IMR-90 (cell line): ENCODE data around the gene CACNA2D3. TPM values are rescaled to one million over a fixed set of nuclear protein-coding genes. Genes with fewer than 3 reads are reported as not detected.

Experiments
- ATAC-seq: fragments of 200-7000 bp; cut with Tn5 transposase; 2 replicates; pipeline ENCODE4 v1.9.1; 2020; ENCODE audit warnings: low read depth, mild to moderate bottlenecking, moderate library complexity
- BruUV-seq: library from RNA; stranded (reverse); fragments of 400-500 nt; replicated peaks from 2 replicates; lab custom pipeline; 2021; lab: Mats Ljungman, UMichigan
- CTCF ChIA-PET: fragments of 300-600 bp; formaldehyde crosslinking; extraction: SDS; loops from one replicate; lab custom pipeline; 2021; ENCODE audit warnings: antibody characterized with exemption; lab: Yijun Ruan, JAX
- POLR2A ChIA-PET: fragments of 300-600 bp; sonication (Branson Sonifier 250); formaldehyde crosslinking; loops from one replicate; lab custom pipeline; 2022; ENCODE audit warnings: antibody characterized with exemption; ENCODE audit not compliant: unreplicated experiment; lab: Charles Lee
- DNase-seq: peaks from one replicate; pipeline ENCODE4 v3.0.0; 2013
- H2AFZ ChIP-seq: replicated peaks from 2 replicates; pipeline ENCODE3; 2013; ENCODE audit warnings: low read length, mild to moderate bottlenecking; ENCODE audit not compliant: poor library complexity
- H2AK5ac ChIP-seq: 2 replicates; pipeline ENCODE4 v1.6.1; 2013; ENCODE audit warnings: low read depth, low read length, inconsistent platforms
- H2AK9ac ChIP-seq: replicated peaks from 2 replicates; pipeline ENCODE3; 2013; ENCODE audit warnings: mild to moderate bottlenecking, low read depth, low read length, moderate library complexity; ENCODE audit not compliant: poor library complexity
- H2BK120ac ChIP-seq: 2 replicates; pipeline ENCODE4 v1.6.1; 2013; ENCODE audit warnings: low read depth, low read length, inconsistent platforms
- H2BK15ac ChIP-seq: 3 replicates; pipeline ENCODE4 v1.6.1; 2013; ENCODE audit warnings: low read depth, low read length, inconsistent platforms
- H2BK20ac ChIP-seq: 2 replicates; pipeline ENCODE4 v1.6.1; 2013; ENCODE audit warnings: low read depth, mild to moderate bottlenecking, inconsistent platforms, low read length, moderate library complexity
- H2BK5ac ChIP-seq: 2 replicates; pipeline ENCODE4 v1.6.1; 2013; ENCODE audit warnings: mild to moderate bottlenecking, low read depth, low read length, inconsistent platforms; ENCODE audit not compliant: poor library complexity, severe bottlenecking
- H3K14ac ChIP-seq: replicated peaks from 2 replicates; pipeline ENCODE4 v1.6.1; 2013; ENCODE audit warnings: low read depth, low read length, inconsistent platforms
- H3K18ac ChIP-seq: 2 replicates; pipeline ENCODE4 v1.6.1; 2013; ENCODE audit warnings: low read depth, low read length, control low read depth
- H3K23ac ChIP-seq: 2 replicates; pipeline ENCODE4 v1.6.1; 2013; ENCODE audit warnings: low read depth, low read length, inconsistent platforms
- H3K27ac ChIP-seq: 2 replicates; pipeline ENCODE4 v1.5.1; 2013; ENCODE audit warnings: mild to moderate bottlenecking, control low read depth, low read length; ENCODE audit not compliant: insufficient read depth
- H3K27me3 ChIP-seq: 2 replicates; pipeline ENCODE4 v1.6.1; 2013; ENCODE audit warnings: low read length; ENCODE audit not compliant: control insufficient read depth, insufficient read depth
- H3K36me3 ChIP-seq: 2 replicates; pipeline ENCODE4 v1.6.1; 2013; ENCODE audit warnings: low read length, mixed read lengths; ENCODE audit not compliant: control insufficient read depth, insufficient read depth
- H3K4ac ChIP-seq: 2 replicates; pipeline ENCODE4 v1.6.1; 2013; ENCODE audit warnings: low read depth, low read length, inconsistent platforms
- H3K4me1 ChIP-seq: 2 replicates; pipeline ENCODE4 v1.6.1; 2013; ENCODE audit warnings: low read length, mixed read lengths; ENCODE audit not compliant: control insufficient read depth, insufficient read depth
- H3K4me2 ChIP-seq: 2 replicates; pipeline ENCODE4 v1.6.1; 2013; ENCODE audit warnings: low read depth, mild to moderate bottlenecking, control low read depth, low read length, moderate library complexity
- H3K4me3 ChIP-seq: 2 replicates; pipeline ENCODE4 v1.5.1; 2013; ENCODE audit warnings: low read depth, mild to moderate bottlenecking, control low read depth, low read length, moderate library complexity; ENCODE audit not compliant: insufficient read depth
- H3K56ac ChIP-seq: 2 replicates; pipeline ENCODE4 v1.6.1; 2013; ENCODE audit warnings: low read length, inconsistent platforms; ENCODE audit not compliant: insufficient read depth; ENCODE audit errors: extremely low read depth
- H3K79me1 ChIP-seq, 2 experiments: 2 replicates each; pipeline ENCODE4 v1.6.1; 2013; ENCODE audit warnings: low read length in 2 of 2, inconsistent platforms in 1 of 2, low read depth in 1 of 2
- H3K9ac ChIP-seq: 2 replicates; pipeline ENCODE4 v1.6.1; 2013; ENCODE audit warnings: low read depth, low read length, control low read depth
- H3K9me1 ChIP-seq: 2 replicates; pipeline ENCODE4 v1.6.1; 2013; ENCODE audit warnings: low read length, inconsistent platforms; ENCODE audit not compliant: insufficient read depth
- H3K9me3 ChIP-seq: 2 replicates; pipeline ENCODE4 v1.6.1; 2013; ENCODE audit warnings: low read length; ENCODE audit not compliant: control insufficient read depth, insufficient read depth
- H4K20me1 ChIP-seq: 2 replicates; pipeline ENCODE4 v1.6.1; 2013; ENCODE audit warnings: low read length, inconsistent platforms; ENCODE audit not compliant: insufficient read depth
- H4K5ac ChIP-seq: 2 replicates; pipeline ENCODE4 v1.6.1; 2013; ENCODE audit warnings: mild to moderate bottlenecking, low read depth, low read length, control low read depth
- H4K8ac ChIP-seq, 2 experiments: 2 replicates each; pipeline ENCODE4 v1.6.1; 2013; ENCODE audit warnings: low read depth in 2 of 2, low read length in 2 of 2, control low read depth in 1 of 2, inconsistent platforms in 1 of 2
- H4K91ac ChIP-seq: 2 replicates; pipeline ENCODE4 v1.6.1; 2013; ENCODE audit warnings: low read depth, low read length, inconsistent platforms; ENCODE audit not compliant: insufficient read depth
- CEBPB ChIP-seq: IDR thresholded peaks from 2 replicates; pipeline ENCODE4 v1.6.1; 2012; ENCODE audit warnings: low read depth, low read length, improper control_type of control experiment
- CTCF ChIP-seq: conservative IDR thresholded peaks from 2 replicates; pipeline ENCODE4 v1.5.1; 2012; ENCODE audit warnings: mild to moderate bottlenecking, low read depth, low read length, improper control_type of control experiment
- ELK1 ChIP-seq: fragments of 150-350 bp; IDR thresholded peaks from 2 replicates; pipeline ENCODE4 v1.6.1; 2016; ENCODE audit warnings: low read depth, mild to moderate bottlenecking, low read length, moderate library complexity, borderline replicate concordance
- MAZ ChIP-seq: IDR thresholded peaks from 2 replicates; pipeline ENCODE4 v1.6.1; 2012; ENCODE audit warnings: low read depth, mild to moderate bottlenecking, low read length, improper control_type of control experiment, moderate library complexity, borderline replicate concordance
- MXI1 ChIP-seq: IDR thresholded peaks from 2 replicates; pipeline ENCODE4 v1.6.1; 2012; ENCODE audit warnings: low read depth, mild to moderate bottlenecking, low read length, moderate library complexity, borderline replicate concordance
- RCOR1 ChIP-seq: IDR thresholded peaks from 2 replicates; pipeline ENCODE4 v1.6.1; 2012; ENCODE audit warnings: mild to moderate bottlenecking, low read length, improper control_type of control experiment; ENCODE audit not compliant: insufficient replicate concordance
- WGBS, 2 experiments: methylation state at CpG; one replicate each; pipeline versions ENCODE4 v1.1.5 to v1.1.7; 2013; ENCODE audit warnings: missing lambda C conversion rate in 2 of 2; ENCODE audit not compliant: insufficient read length in 1 of 2; ENCODE audit errors: extremely low coverage in 2 of 2; 5-methylcytosine and 5-hydroxymethylcytosine counted together
- dilution Hi-C: fragments of 300-500 bp; cut with HindIII; formaldehyde crosslinking; loops from one replicate; pipeline ENCODE4 v1.14.3; 2018; ENCODE audit warnings: low sequenced_read_pairs; ENCODE audit not compliant: unreplicated experiment
- in situ Hi-C: fragments of 300-500 bp; cut with MboI; formaldehyde crosslinking; loops from 3 replicates; pipeline ENCODE4 v1.14.3; 2019; ENCODE audit warnings: low sequenced_read_pairs, inconsistent platforms, mixed read lengths
- intact Hi-C: fragments of 100-400 bp; cut with micrococcal nuclease; formaldehyde crosslinking; loops from 2 replicates; pipeline ENCODE4 v1.10.0; 2022
- polyA plus RNA-seq, 3 experiments: library from polyadenylated mRNA; depleted of rRNA; stranded (reverse); fragments of >200 nt; gene quantifications; 2 replicates each; pipeline ENCODE4 v1.2.3, GENCODE V29; 2012; ENCODE audit warnings: low replicate concordance in 1 of 3
- total RNA-seq: library from RNA; depleted of rRNA; stranded (reverse); fragments of >200 nt; gene quantifications from 2 replicates; pipeline ENCODE4 v1.2.3, GENCODE V29; 2012

CACNA2D3 gene
- total and polyA plus RNA-seq, 2 of the 4 experiments (the other 2 are of a cell fraction): 0.36 to 0.41 TPM

- no peak overlapping the region for H3K27ac ChIP-seq
- H3K18ac ChIP-seq: no peak overlapping the region
- no peak overlapping the region for H4K8ac ChIP-seq
- no peak overlapping the region for H3K4me2 ChIP-seq
- H2AK5ac ChIP-seq: no peak overlapping the region
- POLR2A ChIA-PET: no interaction called here
- no peak overlapping the region for H3K23ac ChIP-seq
- no peak overlapping the region for H2BK20ac ChIP-seq
- H2BK5ac ChIP-seq: no peak overlapping the region
- DNase-seq: no peak
- H3K9me3 ChIP-seq: peaks cover 6% of the 10 kb centered on the region; the same call in 1 of the 2 replicates
- in situ Hi-C loops (no loop called here), dilution Hi-C loops (no loop called here), intact Hi-C loops (no loop called here)
- no peaks in the 10 kb centered on the region for H3K9me1 ChIP-seq
- no TSS peak for BruUV-seq
- H3K27me3 ChIP-seq: no peaks in the 10 kb centered on the region
- no peak for ATAC-seq
- H3K36me3 ChIP-seq: no peaks in the 10 kb centered on the region
- no peak overlapping the region for H3K4me3 ChIP-seq
- no CpG with 5 or more reads among the region's 7 CpGs for WGBS, 2 experiments
- no peaks in the 10 kb centered on the region for H3K79me1 ChIP-seq
- H4K5ac ChIP-seq: no peak overlapping the region
- no peak overlapping the region for H2AK9ac ChIP-seq
- no peak overlapping the region for H2AFZ ChIP-seq
- H3K4me1 ChIP-seq: no peaks in the 10 kb centered on the region
- CTCF ChIA-PET: no interaction called here
- H3K14ac ChIP-seq: no peak overlapping the region
- no peak overlapping the region for H3K56ac ChIP-seq
- H3K9ac ChIP-seq: no peak overlapping the region
- no peak overlapping the region for H2BK120ac ChIP-seq
- H4K91ac ChIP-seq: no peak overlapping the region
- no peaks in the 10 kb centered on the region for H4K20me1 ChIP-seq
- H2BK15ac ChIP-seq: no peak overlapping the region
- TF ChIP-seq CTCF (no peak), ELK1 (no peak), CEBPB (no peak), RCOR1 (no peak), MAZ (no peak), MXI1 (no peak)
- no peak overlapping the region for H3K4ac ChIP-seq
These were observed 239.5 kb downstream of the CACNA2D3 start for GRCh38 chr3:54361746-54362283.
